Measurements from ENCODE around the gene MTREX.

Gene MTREX

GRCh38 chr5:55325621-55326020, 17.8 kb downstream of the MTREX start:
- DNase-seq: no peak

- no peak for DNase-seq
Observed at GRCh38 chr5:55327281-55327680, 19.5 kb downstream of the MTREX start.

GRCh38 chr5:55331321-55331720, 23.5 kb downstream of the MTREX start:
- no peak for DNase-seq

- DNase-seq: no peak
Observed at GRCh38 chr5:55333017-55333416, 25.2 kb downstream of the MTREX start.

- no peak for DNase-seq
Observed at GRCh38 chr5:55333811-55334210, 26.0 kb downstream of the MTREX start.

GRCh38 chr5:55338092-55338613, 30.4 kb downstream of the MTREX start:
- no peak for DNase-seq

GRCh38 chr5:55338810-55339243, 31.0 kb downstream of the MTREX start:
- peak in 1 of 4 experiments; percentile 9 for DNase-seq

GRCh38 chr5:55343107-55343506, 35.3 kb downstream of the MTREX start:
- no peak for DNase-seq

GRCh38 chr5:55343609-55344008, 35.8 kb downstream of the MTREX start:
- DNase-seq: no peak

- peak; percentile 13 to 59 (median 24) for DNase-seq
Observed at GRCh38 chr5:55344392-55344992, 36.7 kb downstream of the MTREX start.

- DNase-seq: no peak
Observed at GRCh38 chr5:55345327-55345726, 37.5 kb downstream of the MTREX start.

- no peak for DNase-seq
Observed at GRCh38 chr5:55347786-55348185, 40.0 kb downstream of the MTREX start.

- no peak for DNase-seq
Observed at GRCh38 chr5:55350754-55351153, 43.0 kb downstream of the MTREX start.

GRCh38 chr5:55356896-55357295, 49.1 kb downstream of the MTREX start:
- no peak for DNase-seq

- DNase-seq: no peak
Observed at GRCh38 chr5:55360190-55360589, 52.4 kb downstream of the MTREX start.

- DNase-seq: no peak
Observed at GRCh38 chr5:55363856-55364255, 56.1 kb downstream of the MTREX start.

GRCh38 chr5:55364537-55365055, 56.8 kb downstream of the MTREX start:
- DNase-seq: no peak

- DNase-seq: no peak
Observed at GRCh38 chr5:55370291-55370925, 62.6 kb downstream of the MTREX start.

GRCh38 chr5:55371145-55371544, 63.4 kb downstream of the MTREX start:
- DNase-seq: no peak

GRCh38 chr5:55372130-55372925, 64.5 kb downstream of the MTREX start:
- no peak for DNase-seq

GRCh38 chr5:55377810-55378209, 70.0 kb downstream of the MTREX start:
- no peak for DNase-seq

- DNase-seq: no peak
Observed at GRCh38 chr5:55383254-55383653, 75.5 kb downstream of the MTREX start.

GRCh38 chr5:55384072-55384471, 76.3 kb downstream of the MTREX start:
- no peak for DNase-seq

- DNase-seq: no peak
Observed at GRCh38 chr5:55385227-55385626, 77.4 kb downstream of the MTREX start.

All from activated CD4-positive, CD25-positive, alpha-beta regulatory T cell (primary cell).